GM12801 (cell line): ENCODE results near the gene HCFC1R1.

Experiments
- TF ChIP-seq, protein P1 (sequence below): IDR thresholded peaks from one replicate; pipeline ENCODE4 v1.5.1; 2011; ENCODE audit warnings: control low read depth; ENCODE audit not compliant: insufficient read length; ENCODE audit errors: extremely low read depth

Gene HCFC1R1

GRCh38 chr16:3026003-3026378, 2.2 kb upstream of the HCFC1R1 start:
- TF ChIP-seq, protein P1, sequence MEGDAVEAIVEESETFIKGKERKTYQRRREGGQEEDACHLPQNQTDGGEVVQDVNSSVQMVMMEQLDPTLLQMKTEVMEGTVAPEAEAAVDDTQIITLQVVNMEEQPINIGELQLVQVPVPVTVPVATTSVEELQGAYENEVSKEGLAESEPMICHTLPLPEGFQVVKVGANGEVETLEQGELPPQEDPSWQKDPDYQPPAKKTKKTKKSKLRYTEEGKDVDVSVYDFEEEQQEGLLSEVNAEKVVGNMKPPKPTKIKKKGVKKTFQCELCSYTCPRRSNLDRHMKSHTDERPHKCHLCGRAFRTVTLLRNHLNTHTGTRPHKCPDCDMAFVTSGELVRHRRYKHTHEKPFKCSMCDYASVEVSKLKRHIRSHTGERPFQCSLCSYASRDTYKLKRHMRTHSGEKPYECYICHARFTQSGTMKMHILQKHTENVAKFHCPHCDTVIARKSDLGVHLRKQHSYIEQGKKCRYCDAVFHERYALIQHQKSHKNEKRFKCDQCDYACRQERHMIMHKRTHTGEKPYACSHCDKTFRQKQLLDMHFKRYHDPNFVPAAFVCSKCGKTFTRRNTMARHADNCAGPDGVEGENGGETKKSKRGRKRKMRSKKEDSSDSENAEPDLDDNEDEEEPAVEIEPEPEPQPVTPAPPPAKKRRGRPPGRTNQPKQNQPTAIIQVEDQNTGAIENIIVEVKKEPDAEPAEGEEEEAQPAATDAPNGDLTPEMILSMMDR: no peak

DNA sequence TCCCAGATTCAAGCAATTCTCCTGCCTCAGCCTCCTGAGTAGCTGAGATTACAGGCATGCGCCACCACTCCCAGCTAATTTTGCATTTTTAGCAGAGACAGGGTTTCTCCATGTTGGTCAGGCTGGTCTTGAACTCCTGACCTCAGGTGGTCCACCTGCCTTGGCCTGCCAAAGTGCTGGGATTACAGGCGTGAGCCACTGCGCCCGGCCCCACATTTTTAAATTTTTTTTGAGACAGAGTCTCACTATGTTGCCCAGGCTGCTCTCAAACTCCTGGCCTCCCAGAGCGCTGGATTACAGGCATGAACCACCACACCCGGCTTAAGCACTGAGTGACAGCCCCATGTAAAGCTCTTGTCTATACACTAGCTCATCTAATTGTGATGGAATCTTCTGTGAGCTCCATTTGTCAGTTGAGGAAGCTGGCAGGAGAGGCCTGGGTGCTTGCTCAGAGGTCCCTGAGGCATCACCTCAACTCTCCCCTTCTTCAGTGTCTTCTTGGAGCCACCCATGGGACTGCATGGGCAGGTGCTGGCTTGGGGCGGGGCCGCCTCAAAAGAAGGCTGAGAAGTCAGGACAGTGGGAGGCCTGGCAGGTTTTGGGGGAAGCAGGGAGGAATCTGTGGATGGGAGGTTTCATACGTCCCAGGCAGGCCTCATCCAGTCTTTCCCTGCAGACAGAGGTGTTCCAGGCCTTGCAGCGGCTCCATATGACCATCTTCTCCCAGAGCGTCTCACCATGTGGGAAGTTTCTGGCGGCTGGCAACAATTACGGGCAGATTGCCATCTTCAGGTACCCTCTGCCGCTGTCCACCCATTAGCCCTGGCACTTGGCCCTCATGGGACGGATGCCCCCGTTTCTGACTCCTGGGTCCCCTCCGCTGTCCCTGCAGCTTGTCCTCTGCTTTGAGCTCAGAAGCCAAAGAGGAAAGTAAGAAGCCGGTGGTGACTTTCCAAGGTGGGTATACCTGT, 1.6 kb upstream of the HCFC1R1 start:
- TF ChIP-seq, protein P1: no peak

GRCh38 chr16:3023415-3023668, 400 bp downstream of the HCFC1R1 start:
- TF ChIP-seq, protein P1: no peak

- TF ChIP-seq, protein P1: no peak
These were observed 893 bp downstream of the HCFC1R1 start for GRCh38 chr16:3022684-3023414.

GRCh38 chr16:3022208-3022683, 1.5 kb downstream of the HCFC1R1 start:
- TF ChIP-seq, protein P1: no peak

GRCh38 chr16:3021449-3022207, 2.1 kb downstream of the HCFC1R1 start:
- TF ChIP-seq, protein P1: no peak
